ENCODE data around the gene ABTB2. TPM values are rescaled to one million over a fixed set of nuclear protein-coding genes. Genes with fewer than 3 reads are reported as not detected.

Gene ABTB2
- total and polyA plus RNA-seq, 7 donors, result 1.3 to 12.9 (median 2.5) TPM

GRCh38 chr11:34330653-34331052 lies 27.2 kb downstream of the ABTB2 start:
- DNase-seq, result no peak
- peaks cover 0 to 54% (median 46%) of the 10 kb centered on the region in 4 donors for H3K4me1 ChIP-seq

GRCh38 chr11:34329876-34330275 lies 27.9 kb downstream of the ABTB2 start:
- no peaks in the 10 kb centered on the region for H3K36me3 ChIP-seq
- no peak for TF ChIP-seq CTCF (IDR thresholded peaks at IDR 0.05)
- no peak for TF ChIP-seq EP300 (IDR thresholded peaks at IDR 0.05)
- TF ChIP-seq POLR2AphosphoS5 (IDR thresholded peaks at IDR 0.05), result no peak
- TF ChIP-seq POLR2A (IDR thresholded peaks at IDR 0.05), result no peak
- no peaks in the 10 kb centered on the region for H3K27me3 ChIP-seq
- no peak overlapping the region for H3K4me3 ChIP-seq
- intact Hi-C loops (cut with DNase I), result no loop called here
- peaks cover 0 to 54% (median 46%) of the 10 kb centered on the region in 4 donors for H3K4me1 ChIP-seq
- no peak overlapping the region for H3K27ac ChIP-seq
- no peak for DNase-seq
- 91 to 92% methylated on average over 2 of the region's 2 CpGs for WGBS, 2 donors
- no peaks in the 10 kb centered on the region for H3K9me3 ChIP-seq

More at GRCh38 chr11:34330653-34331052, 27.2 kb downstream of the ABTB2 start:
- no peaks in the 10 kb centered on the region for H3K27me3 ChIP-seq
- H3K4me3 ChIP-seq, result no peak overlapping the region
- intact Hi-C loops (cut with DNase I), result no loop called here
- H3K27ac ChIP-seq, result no peak overlapping the region
- H3K9me3 ChIP-seq, result no peaks in the 10 kb centered on the region
- no peaks in the 10 kb centered on the region for H3K36me3 ChIP-seq
- TF ChIP-seq CTCF (IDR thresholded peaks at IDR 0.05), result no peak
- TF ChIP-seq POLR2AphosphoS5 (IDR thresholded peaks at IDR 0.05), result no peak
- no peak for TF ChIP-seq EP300 (IDR thresholded peaks at IDR 0.05)
- TF ChIP-seq POLR2A (IDR thresholded peaks at IDR 0.05), result no peak

- Histone ChIP-seq H3K9me3 (no peaks in the 10 kb centered on the region), H3K27me3 (no peaks in the 10 kb centered on the region), H3K36me3 (no peaks in the 10 kb centered on the region), H3K4me1 (peaks cover 0 to 54% (median 49%) of the 10 kb centered on the region in 4 donors), H3K4me3 (no peak overlapping the region), H3K27ac (peak overlapping the region in 3 of 4 donors; percentile 59 to 75 (median 64))
- WGBS, 2 donors, result 87 to 88% methylated on average over 4 of the region's 4 CpGs
- TF ChIP-seq CTCF (IDR thresholded peaks at IDR 0.05), result no peak
- no peak for TF ChIP-seq POLR2A (IDR thresholded peaks at IDR 0.05)
- no peak for TF ChIP-seq POLR2AphosphoS5 (IDR thresholded peaks at IDR 0.05)
- no peak for TF ChIP-seq EP300 (IDR thresholded peaks at IDR 0.05)
- intact Hi-C loops (cut with DNase I), result no loop called here
- no peak for DNase-seq
These were observed 29.2 kb downstream of the ABTB2 start for GRCh38 chr11:34328632-34328910.

- Histone ChIP-seq H3K36me3 (no peaks in the 10 kb centered on the region), H3K4me1 (peaks cover 0 to 54% (median 49%) of the 10 kb centered on the region in 4 donors), H3K4me3 (no peak overlapping the region), H3K27ac (peak overlapping the region; percentile 59 to 75 (median 66)), H3K9me3 (no peaks in the 10 kb centered on the region), H3K27me3 (no peaks in the 10 kb centered on the region)
- intact Hi-C loops (cut with DNase I), result no loop called here
- DNase-seq, result peak; percentile 82
- TF ChIP-seq POLR2A (IDR thresholded peaks at IDR 0.05), result no peak
- TF ChIP-seq POLR2AphosphoS5 (IDR thresholded peaks at IDR 0.05), result peak; percentile 28 to 69 (median 60)
- WGBS, 2 donors, result 75 to 83% methylated on average over 7 of the region's 7 CpGs
These were observed 29.8 kb downstream of the ABTB2 start for GRCh38 chr11:34327804-34328631.

GRCh38 chr11:34324466-34324865 lies 33.3 kb downstream of the ABTB2 start:
- H3K36me3 ChIP-seq, result no peaks in the 10 kb centered on the region
- H3K27ac ChIP-seq, result no peak overlapping the region
- no peak for DNase-seq
- H3K4me3 ChIP-seq, result no peak overlapping the region
- intact Hi-C loops (cut with DNase I), result no loop called here
- 90 to 96% methylated on average over 3 of the region's 3 CpGs for WGBS, 2 donors
- H3K9me3 ChIP-seq, result no peaks in the 10 kb centered on the region
- TF ChIP-seq POLR2AphosphoS5 (IDR thresholded peaks at IDR 0.05) (no peak), CTCF (IDR thresholded peaks at IDR 0.05) (no peak), EP300 (IDR thresholded peaks at IDR 0.05) (no peak), POLR2A (IDR thresholded peaks at IDR 0.05) (no peak)
- H3K4me1 ChIP-seq, result peaks cover 0 to 31% (median 28%) of the 10 kb centered on the region in 4 donors
- H3K27me3 ChIP-seq, result no peaks in the 10 kb centered on the region
